HFFc6 (cell line): ENCODE results near the gene ALKBH4. TPM values are rescaled to one million over a fixed set of nuclear protein-coding genes. Genes with fewer than 3 reads are reported as not detected.
"Not testable (repeated sequence)": the region's sequence is repeated elsewhere in the genome, so short reads cannot be mapped to it uniquely, and the experiment has no call there.

Source experiments
- DNase-seq: peaks from one replicate; pipeline ENCODE4 v3.0.0-alpha.2; 2018
- H3K27ac Mint-ChIP-seq: 2 replicates; pipeline ENCODE4 v1.8.0; 2020; ENCODE audit warnings: mild to moderate bottlenecking, mixed read lengths
- H3K27me3 Mint-ChIP-seq: 2 replicates; pipeline ENCODE4 v1.8.0; 2021; ENCODE audit warnings: mild to moderate bottlenecking, moderate library complexity, mixed read lengths; ENCODE audit not compliant: insufficient read depth
- H3K36me3 Mint-ChIP-seq: 2 replicates; pipeline ENCODE4 v1.8.0; 2021; ENCODE audit warnings: low read depth, mixed read lengths
- H3K4me1 Mint-ChIP-seq: 2 replicates; pipeline ENCODE4 v1.8.0; 2020; ENCODE audit warnings: low read depth, mixed read lengths
- H3K4me3 Mint-ChIP-seq: 2 replicates; pipeline ENCODE4 v1.8.0; 2020; ENCODE audit warnings: mild to moderate bottlenecking, moderate library complexity, mixed read lengths
- H3K9me3 Mint-ChIP-seq: 2 replicates; pipeline ENCODE4 v1.8.0; 2020; ENCODE audit warnings: mild to moderate bottlenecking, mixed read lengths
- CTCF ChIP-seq: fragments of 200-600 bp; sonication (generic); IDR thresholded peaks from 2 replicates; pipeline ENCODE4 v1.5.0; 2021; ENCODE audit warnings: antibody characterized with exemption, mild to moderate bottlenecking
- total RNA-seq, 6 experiments: library from RNA; stranded (reverse); fragmentation: NEBNext Ultra II Directional; extraction: Animal tissue kit (Norgen Biotek cat#: 25700); gene quantifications; 2 replicates in 1 of 6; 3 replicates in 5 of 6; pipeline ENCODE4 v1.2.3, GENCODE V29; 2021

The ALKBH4 gene
- total RNA-seq, 6 experiments from 2014 or later: 9.6 to 11.0 (median 10.0) TPM

- not testable (repeated sequence) for H3K27me3 Mint-ChIP-seq, DNase-seq, H3K36me3 Mint-ChIP-seq, H3K27ac Mint-ChIP-seq, H3K9me3 Mint-ChIP-seq, H3K4me3 Mint-ChIP-seq, H3K4me1 Mint-ChIP-seq
Measured at GRCh38 chr7:102494026-102494425, 29.4 kb upstream of the ALKBH4 start.

GRCh38 chr7:102493220-102493935 lies 28.7 kb upstream of the ALKBH4 start:
- H3K27ac Mint-ChIP-seq, H3K4me1 Mint-ChIP-seq, H3K36me3 Mint-ChIP-seq, H3K4me3 Mint-ChIP-seq, DNase-seq, H3K27me3 Mint-ChIP-seq, H3K9me3 Mint-ChIP-seq: not testable (repeated sequence)

GRCh38 chr7:102490529-102491075 lies 25.9 kb upstream of the ALKBH4 start:
- not testable (repeated sequence) for H3K36me3 Mint-ChIP-seq, H3K27me3 Mint-ChIP-seq, H3K27ac Mint-ChIP-seq, H3K9me3 Mint-ChIP-seq, H3K4me1 Mint-ChIP-seq, H3K4me3 Mint-ChIP-seq
- peak; percentile 43 for DNase-seq

GRCh38 chr7:102484317-102484716 lies 19.7 kb upstream of the ALKBH4 start:
- not testable (repeated sequence) for DNase-seq, H3K27me3 Mint-ChIP-seq, H3K9me3 Mint-ChIP-seq, H3K36me3 Mint-ChIP-seq, H3K27ac Mint-ChIP-seq, H3K4me3 Mint-ChIP-seq, H3K4me1 Mint-ChIP-seq

GRCh38 chr7:102481962-102482361 lies 17.3 kb upstream of the ALKBH4 start:
- H3K9me3 Mint-ChIP-seq, H3K4me3 Mint-ChIP-seq, H3K4me1 Mint-ChIP-seq, DNase-seq, H3K36me3 Mint-ChIP-seq, H3K27me3 Mint-ChIP-seq, H3K27ac Mint-ChIP-seq: not testable (repeated sequence)

- H3K4me1 Mint-ChIP-seq, H3K36me3 Mint-ChIP-seq, H3K9me3 Mint-ChIP-seq, H3K27ac Mint-ChIP-seq, H3K4me3 Mint-ChIP-seq, H3K27me3 Mint-ChIP-seq: not testable (repeated sequence)
- TF ChIP-seq CTCF: peak; percentile 69
- peak; percentile 52 for DNase-seq
Measured at GRCh38 chr7:102479982-102480637, 15.4 kb upstream of the ALKBH4 start.

- H3K36me3 Mint-ChIP-seq, H3K27ac Mint-ChIP-seq, H3K27me3 Mint-ChIP-seq, H3K4me3 Mint-ChIP-seq, H3K9me3 Mint-ChIP-seq, H3K4me1 Mint-ChIP-seq, DNase-seq: not testable (repeated sequence)
Measured at GRCh38 chr7:102479209-102479584, 14.5 kb upstream of the ALKBH4 start.

GRCh38 chr7:102478314-102479208 lies 13.9 kb upstream of the ALKBH4 start, which contains the start of gene POLR2J:
Gene POLR2J (minus strand): TSS chr7:102478922. CDS start chr7:102478860, 62 bp downstream.
- H3K9me3 Mint-ChIP-seq, H3K36me3 Mint-ChIP-seq, H3K4me1 Mint-ChIP-seq, H3K27me3 Mint-ChIP-seq: not testable (repeated sequence)
- H3K27ac Mint-ChIP-seq: peak within 1 kb of the TSS; percentile 80; the same call in 1 of the 2 replicates
- TF ChIP-seq CTCF: peak; percentile 76
- peak; percentile 92 for DNase-seq
- H3K4me3 Mint-ChIP-seq: peak within 1 kb of the TSS; percentile 93
